K562 (cell line): ENCODE results near the gene DRC3. TPM values are rescaled to one million over a fixed set of nuclear protein-coding genes. Genes with fewer than 3 reads are reported as not detected.

ENCODE experiments used
- ATAC-seq: fragments of 200-7000 bp; cut with Tn5 transposase; 3 replicates; pipeline ENCODE4 v1.9.1; 2020; ENCODE audit warnings: moderate library complexity
- BruUV-seq: library from RNA; stranded (reverse); fragments of 400-500 nt; replicated peaks from 2 replicates; lab custom pipeline; 2021; lab: Mats Ljungman, UMichigan
- CTCF ChIA-PET: fragments of 300-600 bp; formaldehyde crosslinking; extraction: SDS; loops from one replicate; lab custom pipeline; 2021; ENCODE audit warnings: low intra/inter-chr PET ratio; lab: Yijun Ruan, JAX
- POLR2A ChIA-PET: fragments of 300-600, 350-650 bp; sonication (Branson Sonifier 250); formaldehyde crosslinking; extraction: SDS; loops from one replicate; lab custom pipeline; 2021; ENCODE audit warnings: antibody characterized with exemption, inconsistent platforms; lab: Yijun Ruan, JAX
- DNase-seq, 4 experiments: peaks; one replicate each; pipeline versions ENCODE4 v3.0.0 to v3.0.0-alpha.2; 2011 to 2018; ENCODE audit warnings: low spot score in 3 of 4, mixed read lengths in 3 of 4; ENCODE audit errors: extremely low read depth in 1 of 4
- FAIRE-seq: peaks from 2 replicates; lab custom pipeline; 2011; peaks lifted over from hg19 to GRCh38; lab: Jason Lieb, UNC
- H2AFZ ChIP-seq: 2 replicates; pipeline ENCODE4 v1.6.0; 2011; ENCODE audit warnings: low read depth, low read length, control low read depth, inconsistent platforms
- H3K27ac ChIP-seq: fragments of 200-600 bp; 3 replicates; pipeline ENCODE4 v1.8.0; 2011; ENCODE audit warnings: low read depth, mild to moderate bottlenecking, control low read depth, inconsistent platforms, low read length, moderate library complexity, mixed read lengths; ENCODE audit errors: extremely low read depth
- H3K27me3 ChIP-seq, 2 experiments: fragments of 300-600 bp in 1 of 2; 2 replicates in 1 of 2; 3 replicates in 1 of 2; pipeline versions ENCODE4 v1.6.0 to v1.8.0; 2011; ENCODE audit warnings: inconsistent platforms in 2 of 2, low read length in 2 of 2, mild to moderate bottlenecking in 1 of 2, mixed read lengths in 1 of 2, moderate library complexity in 1 of 2; ENCODE audit not compliant: control insufficient read depth in 2 of 2, insufficient read depth in 2 of 2
- H3K36me3 ChIP-seq: fragments of 300-600 bp; 3 replicates; pipeline ENCODE4 v1.8.0; 2011; ENCODE audit warnings: mild to moderate bottlenecking, low read length, inconsistent platforms; ENCODE audit not compliant: control insufficient read depth, insufficient read depth
- H3K4me1 ChIP-seq, 2 experiments: fragments of 200-600 bp in 1 of 2; replicated peaks in 1 of 2; 2 replicates in 1 of 2; 3 replicates in 1 of 2; pipeline versions ENCODE4 v1.5.1 to v1.8.0; 2011; ENCODE audit warnings: inconsistent platforms in 2 of 2, low read length in 2 of 2, mild to moderate bottlenecking in 1 of 2, mixed read lengths in 1 of 2, moderate library complexity in 1 of 2; ENCODE audit not compliant: control insufficient read depth in 2 of 2, insufficient read depth in 2 of 2
- H3K4me2 ChIP-seq: 2 replicates; pipeline ENCODE4 v1.6.1; 2011; ENCODE audit warnings: low read length, control low read depth, inconsistent platforms, mixed read lengths; ENCODE audit not compliant: insufficient read depth
- H3K4me3 ChIP-seq: fragments of 200-600 bp; sonication (generic), shearing (Covaris generic); 2 replicates; pipeline ENCODE4 v1.5.1; 2016; ENCODE audit warnings: control low read depth, inconsistent platforms
- H3K79me2 ChIP-seq: fragments of 200-600 bp; 3 replicates; pipeline ENCODE4 v1.8.0; 2011; ENCODE audit warnings: low read length, inconsistent platforms; ENCODE audit not compliant: control insufficient read depth, insufficient read depth
- H3K9ac ChIP-seq, 2 experiments: 2 replicates each; pipeline versions ENCODE4 v1.6.0 to v1.6.1; 2011; ENCODE audit warnings: low read depth in 2 of 2, low read length in 2 of 2, control low read depth in 1 of 2, inconsistent platforms in 1 of 2, mild to moderate bottlenecking in 1 of 2, mixed read lengths in 1 of 2; ENCODE audit not compliant: insufficient read depth in 1 of 2
- H3K9me1 ChIP-seq: one replicate; pipeline ENCODE4 v1.6.0; 2011; ENCODE audit warnings: inconsistent platforms, mild to moderate bottlenecking, low read length, moderate library complexity; ENCODE audit not compliant: control insufficient read depth, insufficient read depth
- H3K9me3 ChIP-seq: replicated peaks from 2 replicates; pipeline ENCODE4 v1.5.1; 2011; ENCODE audit warnings: low read depth, low read length, inconsistent platforms; ENCODE audit not compliant: control insufficient read depth, insufficient read depth
- H4K20me1 ChIP-seq: replicated peaks from 2 replicates; pipeline ENCODE4 v1.6.1; 2011; ENCODE audit warnings: low read length, inconsistent platforms, mixed read lengths; ENCODE audit not compliant: control insufficient read depth, insufficient read depth
- HDGF ChIP-seq: fragments of 450-650 bp; IDR thresholded peaks from 2 replicates; pipeline ENCODE4 v1.6.1; 2016
- MAFG ChIP-seq: fragments of 450-650 bp; conservative IDR thresholded peaks from 2 replicates; pipeline ENCODE4 v1.6.1; 2016; ENCODE audit warnings: missing genetic modification characterization, missing compliant biosample characterization
- NCOA1 ChIP-seq: fragments of 450-650 bp; IDR thresholded peaks from 2 replicates; pipeline ENCODE4 v1.6.1; 2016; ENCODE audit warnings: low read depth
- PYGO2 ChIP-seq: fragments of 450-650 bp; IDR thresholded peaks from 2 replicates; pipeline ENCODE4 v1.6.1; 2016; ENCODE audit warnings: mild to moderate bottlenecking, missing genetic modification characterization, moderate library complexity, missing compliant biosample characterization
- SMARCA5 ChIP-seq: fragments of 450-650 bp; IDR thresholded peaks from 2 replicates; pipeline ENCODE4 v1.6.1; 2016
- ZFPM2 ChIP-seq: fragments of 250-450 bp; sonication (Bioruptor Pico); IDR thresholded peaks from 2 replicates; pipeline ENCODE4 v1.5.1; 2022; ENCODE audit warnings: mild to moderate bottlenecking
- ZNF232 ChIP-seq: sonication (generic); formaldehyde crosslinking; IDR thresholded peaks from 2 replicates; pipeline ENCODE4 v1.8.0; 2022; ENCODE audit warnings: mild to moderate bottlenecking, missing genetic modification reagents
- ZNF584 ChIP-seq: fragments of 200-800 bp; sonication (Bioruptor generic); IDR thresholded peaks from 2 replicates; pipeline ENCODE4 v1.6.1; 2016; ENCODE audit warnings: low read depth, mild to moderate bottlenecking, missing genetic modification characterization, missing compliant biosample characterization
- WGBS: fragments of 100-300 bp; shearing (Covaris generic); methylation state at CpG from one replicate; pipeline ENCODE4 v1.1.6; 2016; ENCODE audit warnings: low coverage, mixed read lengths; ENCODE audit not compliant: insufficient coverage; ENCODE audit errors: missing lambda C conversion rate; 5-methylcytosine and 5-hydroxymethylcytosine counted together
- in situ Hi-C: fragments of 300-500 bp; cut with MboI; formaldehyde crosslinking; loops from 4 replicates; pipeline ENCODE4 v1.15.0; 2018; ENCODE audit warnings: inconsistent platforms, mixed read lengths
- intact Hi-C: fragments of 100-400 bp; cut with micrococcal nuclease; formaldehyde crosslinking; loops from 2 replicates; pipeline ENCODE4 v1.14.2; 2022
- polyA plus RNA-seq, 8 experiments: library from polyadenylated mRNA; depleted of rRNA in 4 of 8; stranded (reverse) in 5 of 8; unstranded in 3 of 8; fragments of >200 nt; fragmentation: Nextera tagmentation in 2 of 8; fragmentation: Illumina TruSeq in 1 of 8; extraction: Ambion mirVana in 2 of 8; extraction: Trizol in 1 of 8; gene quantifications; 2 replicates each; pipeline versions ENCODE4 v1.2.1 to v1.2.3, GENCODE V29; 2011 to 2014; ENCODE audit warnings: inconsistent platforms in 1 of 8, missing spikeins in 1 of 8
- total RNA-seq, 7 experiments: library from RNA; depleted of rRNA in 6 of 7; stranded (reverse); fragments of >200 nt in 6 of 7; fragmentation: Illumina TruSeq in 2 of 7; extraction: Trizol in 2 of 7; gene quantifications; 2 replicates each; pipeline versions ENCODE4 v1.2.1 to v1.2.3, GENCODE V29; 2011 to 2021; ENCODE audit warnings: low replicate concordance in 1 of 7
- TF ChIP-seq, protein P1 (sequence below): fragments of 450-650 bp; IDR thresholded peaks from 2 replicates; pipeline ENCODE4 v1.6.1; 2018; ENCODE audit warnings: mild to moderate bottlenecking, low read depth; ENCODE audit not compliant: partially characterized antibody
- TF ChIP-seq, protein P2 (sequence below), 2 experiments: fragments of 450-650 bp; IDR thresholded peaks; 2 replicates each; pipeline ENCODE4 v1.6.1; 2016; ENCODE audit warnings: mild to moderate bottlenecking in 2 of 2, borderline replicate concordance in 1 of 2, low read depth in 1 of 2, moderate library complexity in 1 of 2
- TF ChIP-seq, protein P3 (sequence below): fragments of 450-650 bp; conservative IDR thresholded peaks from 2 replicates; pipeline ENCODE4 v1.6.1; 2016; ENCODE audit warnings: missing genetic modification characterization, low read depth, mild to moderate bottlenecking, control low read depth, missing compliant biosample characterization

The DRC3 gene
- total and polyA plus RNA-seq, 9 of the 15 experiments (the other 6 are each of a cell fraction or from before 2014, with no cell fraction given): 0.10 to 0.84 (median 0.30) TPM; not detected in 3

DNA sequence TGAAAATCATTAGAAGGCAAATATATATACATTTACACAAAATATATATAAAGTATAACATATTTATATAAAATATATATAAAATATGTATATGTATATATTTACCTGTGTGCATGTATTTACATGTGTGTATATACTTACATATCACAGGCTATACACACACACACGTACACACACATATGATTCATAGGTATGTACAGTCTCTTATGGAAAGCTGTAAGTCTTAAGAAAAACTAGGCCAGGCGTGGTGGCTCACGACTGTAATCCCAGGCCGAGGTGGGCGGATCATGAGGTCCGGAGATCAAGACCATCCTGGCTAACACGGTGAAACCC, 15.1 kb upstream of the DRC3 start (continued):
- TF ChIP-seq ZNF232 (CRISPR knock-in tag): no peak

DNA sequence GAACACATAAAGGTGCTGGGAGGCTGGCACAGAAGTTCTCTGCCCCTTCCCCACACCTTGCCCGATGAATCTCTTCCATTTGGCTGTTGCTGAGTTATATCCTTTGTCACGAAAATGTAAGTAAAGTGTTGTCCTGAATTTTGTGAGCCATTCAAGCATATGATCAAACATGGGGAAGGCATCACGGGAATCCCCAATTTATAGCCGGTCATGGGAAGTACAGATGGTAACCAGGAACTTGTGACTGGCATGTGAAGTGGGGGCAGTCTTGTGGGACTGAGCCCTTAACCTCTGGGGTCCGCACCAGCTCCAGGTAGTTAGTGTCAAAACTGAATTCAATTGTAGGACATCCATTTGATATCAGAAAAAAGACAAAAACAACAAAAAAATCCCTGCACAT, 13.7 kb upstream of the DRC3 start:
- BruUV-seq: no TSS peak
- H3K9me1 ChIP-seq: no peaks in the 10 kb centered on the region
- 84% methylated on average over 5 of the region's 5 CpGs for WGBS
- ATAC-seq (no peak), FAIRE-seq (no peak), DNase-seq (no peak)
- H3K9ac ChIP-seq: no peak overlapping the region
- ChIA-PET POLR2A (no interaction called here), CTCF (no interaction called here)
- no peaks in the 10 kb centered on the region for H3K36me3 ChIP-seq
- no peaks in the 10 kb centered on the region for H3K27me3 ChIP-seq
- intact Hi-C loops (no loop called here), in situ Hi-C loops (no loop called here)
- no peak overlapping the region for H2AFZ ChIP-seq
- H3K27ac ChIP-seq: no peak overlapping the region
- no peak overlapping the region for H3K4me3 ChIP-seq
- H3K79me2 ChIP-seq: no peaks in the 10 kb centered on the region
- H4K20me1 ChIP-seq: no peaks in the 10 kb centered on the region; the same call in 1 of the 2 replicates
- no peaks in the 10 kb centered on the region for H3K9me3 ChIP-seq
- H3K4me2 ChIP-seq: no peak overlapping the region
- peaks cover 7 to 8% of the 10 kb centered on the region in 2 experiments; a peak in 3 of 5 replicates for H3K4me1 ChIP-seq
- TF ChIP-seq NCOA1 (no peak), PYGO2 (no peak), SMARCA5 (no peak), ZNF584 (CRISPR knock-in tag) (no peak), MAFG (no peak), HDGF (no peak), ZFPM2 (CRISPR knock-in tag) (no peak)
- TF ChIP-seq, protein P1, sequence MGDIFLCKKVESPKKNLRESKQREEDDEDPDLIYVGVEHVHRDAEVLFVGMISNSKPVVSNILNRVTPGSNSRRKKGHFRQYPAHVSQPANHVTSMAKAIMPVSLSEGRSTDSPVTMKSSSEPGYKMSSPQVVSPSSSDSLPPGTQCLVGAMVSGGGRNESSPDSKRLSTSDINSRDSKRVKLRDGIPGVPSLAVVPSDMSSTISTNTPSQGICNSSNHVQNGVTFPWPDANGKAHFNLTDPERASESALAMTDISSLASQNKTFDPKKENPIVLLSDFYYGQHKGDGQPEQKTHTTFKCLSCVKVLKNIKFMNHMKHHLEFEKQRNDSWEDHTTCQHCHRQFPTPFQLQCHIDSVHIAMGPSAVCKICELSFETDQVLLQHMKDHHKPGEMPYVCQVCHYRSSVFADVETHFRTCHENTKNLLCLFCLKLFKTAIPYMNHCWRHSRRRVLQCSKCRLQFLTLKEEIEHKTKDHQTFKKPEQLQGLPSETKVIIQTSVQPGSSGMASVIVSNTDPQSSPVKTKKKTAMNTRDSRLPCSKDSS: no peak
- TF ChIP-seq, protein P2, sequence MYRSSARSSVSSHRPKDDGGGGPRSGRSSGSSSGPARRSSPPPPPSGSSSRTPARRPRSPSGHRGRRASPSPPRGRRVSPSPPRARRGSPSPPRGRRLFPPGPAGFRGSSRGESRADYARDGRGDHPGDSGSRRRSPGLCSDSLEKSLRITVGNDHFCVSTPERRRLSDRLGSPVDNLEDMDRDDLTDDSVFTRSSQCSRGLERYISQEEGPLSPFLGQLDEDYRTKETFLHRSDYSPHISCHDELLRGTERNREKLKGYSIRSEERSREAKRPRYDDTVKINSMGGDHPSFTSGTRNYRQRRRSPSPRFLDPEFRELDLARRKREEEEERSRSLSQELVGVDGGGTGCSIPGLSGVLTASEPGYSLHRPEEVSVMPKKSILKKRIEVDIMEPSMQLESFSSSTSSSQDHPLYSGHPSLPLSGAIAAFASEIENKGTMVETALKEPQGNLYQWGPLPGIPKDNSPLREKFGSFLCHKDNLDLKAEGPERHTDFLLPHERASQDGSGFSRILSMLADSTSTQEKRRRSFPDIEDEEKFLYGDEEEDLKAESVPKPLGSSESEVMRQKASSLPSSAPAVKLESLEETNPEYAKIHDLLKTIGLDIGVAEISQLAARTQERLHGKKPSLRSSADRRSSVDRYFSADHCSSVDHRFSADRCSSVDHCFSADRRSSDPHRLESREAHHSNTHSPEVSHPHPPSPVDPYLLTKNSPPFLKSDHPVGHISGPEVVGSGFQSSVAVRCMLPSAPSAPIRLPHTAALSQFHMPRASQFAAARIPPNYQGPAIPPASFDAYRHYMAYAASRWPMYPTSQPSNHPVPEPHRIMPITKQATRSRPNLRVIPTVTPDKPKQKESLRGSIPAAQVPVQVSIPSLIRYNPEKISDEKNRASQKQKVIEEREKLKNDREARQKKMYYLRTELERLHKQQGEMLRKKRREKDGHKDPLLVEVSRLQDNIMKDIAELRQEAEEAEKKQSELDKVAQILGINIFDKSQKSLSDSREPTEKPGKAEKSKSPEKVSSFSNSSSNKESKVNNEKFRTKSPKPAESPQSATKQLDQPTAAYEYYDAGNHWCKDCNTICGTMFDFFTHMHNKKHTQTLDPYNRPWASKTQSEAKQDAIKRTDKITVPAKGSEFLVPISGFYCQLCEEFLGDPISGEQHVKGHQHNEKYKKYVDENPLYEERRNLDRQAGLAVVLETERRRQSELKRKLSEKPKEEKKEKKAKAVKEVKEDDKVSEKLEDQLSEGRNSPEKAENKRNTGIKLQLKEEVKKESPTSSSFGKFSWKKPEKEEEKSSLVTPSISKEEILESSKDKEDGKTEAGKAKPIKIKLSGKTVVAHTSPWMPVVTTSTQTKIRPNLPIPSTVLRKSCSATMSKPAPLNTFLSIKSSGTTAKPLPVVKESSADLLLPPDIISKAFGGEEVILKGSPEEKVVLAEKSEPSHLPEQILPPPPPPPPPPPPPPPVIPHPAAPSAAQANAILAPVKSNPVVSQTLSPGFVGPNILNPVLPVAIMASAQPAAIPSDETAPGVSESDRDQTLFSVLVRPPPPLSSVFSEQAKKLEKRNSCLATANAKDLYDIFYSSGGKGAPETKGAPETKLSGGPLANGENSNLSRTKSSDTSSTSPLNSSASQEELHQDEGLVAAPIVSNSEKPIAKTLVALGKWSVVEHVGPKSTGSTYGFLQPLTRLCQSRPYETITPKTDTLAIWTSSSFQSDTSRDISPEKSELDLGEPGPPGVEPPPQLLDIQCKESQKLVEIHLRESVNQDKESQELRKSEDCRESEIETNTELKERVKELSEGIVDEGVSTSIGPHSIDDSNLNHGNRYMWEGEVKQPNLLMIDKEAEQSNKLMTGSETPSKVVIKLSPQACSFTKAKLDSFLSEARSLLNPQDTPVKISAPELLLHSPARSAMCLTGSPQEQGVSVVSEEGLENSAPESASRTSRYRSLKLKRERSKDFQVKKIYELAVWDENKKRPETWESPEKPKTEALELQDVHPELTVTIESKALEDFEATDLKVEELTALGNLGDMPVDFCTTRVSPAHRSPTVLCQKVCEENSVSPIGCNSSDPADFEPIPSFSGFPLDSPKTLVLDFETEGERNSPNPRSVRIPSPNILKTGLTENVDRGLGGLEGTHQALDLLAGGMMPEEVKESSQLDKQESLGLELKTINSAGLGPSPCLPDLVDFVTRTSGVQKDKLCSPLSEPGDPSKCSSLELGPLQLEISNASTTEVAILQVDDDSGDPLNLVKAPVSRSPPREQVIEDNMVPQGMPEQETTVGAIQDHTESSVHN (IDR thresholded peaks at IDR 0.05; ENCODE audit: borderline replicate concordance in 1 of 2, low read depth in 1 of 2): no peak
- TF ChIP-seq, protein P3, sequence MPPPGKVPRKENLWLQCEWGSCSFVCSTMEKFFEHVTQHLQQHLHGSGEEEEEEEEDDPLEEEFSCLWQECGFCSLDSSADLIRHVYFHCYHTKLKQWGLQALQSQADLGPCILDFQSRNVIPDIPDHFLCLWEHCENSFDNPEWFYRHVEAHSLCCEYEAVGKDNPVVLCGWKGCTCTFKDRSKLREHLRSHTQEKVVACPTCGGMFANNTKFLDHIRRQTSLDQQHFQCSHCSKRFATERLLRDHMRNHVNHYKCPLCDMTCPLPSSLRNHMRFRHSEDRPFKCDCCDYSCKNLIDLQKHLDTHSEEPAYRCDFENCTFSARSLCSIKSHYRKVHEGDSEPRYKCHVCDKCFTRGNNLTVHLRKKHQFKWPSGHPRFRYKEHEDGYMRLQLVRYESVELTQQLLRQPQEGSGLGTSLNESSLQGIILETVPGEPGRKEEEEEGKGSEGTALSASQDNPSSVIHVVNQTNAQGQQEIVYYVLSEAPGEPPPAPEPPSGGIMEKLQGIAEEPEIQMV: no peak
